HG03135 (cell line): ENCODE measurements around the gene OR6Y1.

Experiments used
- ATAC-seq: cut with Tn5 transposase; IDR thresholded peaks from one replicate; pipeline ENCODE4 v1.9.1; 2021; ENCODE audit warnings: mild to moderate bottlenecking, moderate library complexity; ENCODE audit not compliant: unreplicated experiment

The OR6Y1 gene

GRCh38 chr1:158554352-158554751 is at the start of gene OR6Y1:
Gene OR6Y1, minus strand, starts transcription at chr1:158554405. Its CDS starts 6,300 bp downstream, at chr1:158548105.
- ATAC-seq, result no peak

- ATAC-seq, result no peak
Measured at GRCh38 chr1:158600735-158601134, 46.5 kb upstream of the OR6Y1 start.

GRCh38 chr1:158586942-158587341 is 32.7 kb upstream of the OR6Y1 start:
- no peak for ATAC-seq

GRCh38 chr1:158583962-158584361 is 29.8 kb upstream of the OR6Y1 start:
- ATAC-seq, result no peak

- no peak for ATAC-seq
Measured at GRCh38 chr1:158579733-158580132, 25.5 kb upstream of the OR6Y1 start, which contains the start of gene OR10X1. Gene OR10X1, minus strand, starts transcription at chr1:158579899. Its CDS starts 0 bp downstream, at chr1:158579899.

- no peak for ATAC-seq
Measured at GRCh38 chr1:158577561-158577960, 23.4 kb upstream of the OR6Y1 start.

GRCh38 chr1:158572226-158572625 is 18.0 kb upstream of the OR6Y1 start:
- ATAC-seq, result no peak

- no peak for ATAC-seq
Measured at GRCh38 chr1:158570480-158570879, 16.3 kb upstream of the OR6Y1 start, which contains the start of gene OR6P1. Gene OR6P1, minus strand, starts transcription at chr1:158570580. Its CDS starts 6,976 bp downstream, at chr1:158563604.

- ATAC-seq, result no peak
Measured at GRCh38 chr1:158564608-158565007, 10.4 kb upstream of the OR6Y1 start.

GRCh38 chr1:158563853-158564252 is 9.6 kb upstream of the OR6Y1 start:
- ATAC-seq, result no peak

GRCh38 chr1:158559696-158560095 is 5.5 kb upstream of the OR6Y1 start:
- ATAC-seq, result no peak

- ATAC-seq, result no peak
Measured at GRCh38 chr1:158552296-158552695, 1.9 kb downstream of the OR6Y1 start.

- no peak for ATAC-seq
Measured at GRCh38 chr1:158547533-158547932, 6.7 kb downstream of the OR6Y1 start.

- no peak for ATAC-seq
Measured at GRCh38 chr1:158537609-158538008, 16.6 kb downstream of the OR6Y1 start.

- no peak for ATAC-seq
Measured at GRCh38 chr1:158534496-158534895, 19.7 kb downstream of the OR6Y1 start.

- no peak for ATAC-seq
Measured at GRCh38 chr1:158527190-158527815, 26.9 kb downstream of the OR6Y1 start.

GRCh38 chr1:158521666-158522058 is 32.5 kb downstream of the OR6Y1 start:
- no peak for ATAC-seq

- no peak for ATAC-seq
Measured at GRCh38 chr1:158520955-158521665, 33.1 kb downstream of the OR6Y1 start.

- ATAC-seq, result no peak
Measured at GRCh38 chr1:158520021-158520420, 34.2 kb downstream of the OR6Y1 start.

GRCh38 chr1:158516966-158517365 is 37.2 kb downstream of the OR6Y1 start:
- no peak for ATAC-seq

GRCh38 chr1:158509471-158510156 is 44.6 kb downstream of the OR6Y1 start:
- no peak for ATAC-seq

- ATAC-seq, result no peak
Measured at GRCh38 chr1:158507511-158507910, 46.7 kb downstream of the OR6Y1 start.
